ENCODE measurements around the gene FMN2.

FMN2 gene

DNA sequence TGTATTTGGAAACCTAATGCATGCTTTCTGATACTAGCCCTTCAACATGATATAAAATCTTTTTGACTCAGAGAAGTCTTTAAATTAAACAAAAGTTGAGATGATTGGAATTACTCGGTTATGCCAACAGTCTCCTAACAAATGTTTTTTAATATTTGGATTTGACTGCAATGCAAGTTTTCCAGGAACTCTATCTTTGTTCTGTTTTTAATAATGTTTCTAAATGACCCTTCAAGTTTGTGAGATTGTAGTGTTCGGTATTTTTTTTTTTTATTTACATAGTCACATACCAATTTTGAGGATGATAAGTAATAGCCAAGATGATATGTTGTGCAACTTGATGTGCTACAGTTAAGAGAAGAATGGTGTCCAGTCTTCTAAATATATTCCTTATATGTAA lies 258.0 kb downstream of the FMN2 start:
- Histone ChIP-seq H3K9me2 (replicated peaks; ENCODE audit: insufficient read depth, low read length) (no peaks in the 10 kb centered on the region), H3K9me3 (ENCODE audit: insufficient read depth, low read length) (no peaks in the 10 kb centered on the region), H3K36me3 (ENCODE audit: low read length) (no peaks in the 10 kb centered on the region), H3K9ac (ENCODE audit: low read length) (no peak overlapping the region), H2AFZ (ENCODE audit: low read depth, low read length, severe bottlenecking) (no peak overlapping the region), H3K4me2 (ENCODE audit: low read depth, low read length, poor library complexity, severe bottlenecking) (no peak overlapping the region), H3F3A (ENCODE audit: insufficient read depth) (no peaks in the 10 kb centered on the region), H3K79me2 (ENCODE audit: insufficient read depth, low read length) (no peaks in the 10 kb centered on the region), H3K27ac (ENCODE audit: low read depth, low read length) (no peak overlapping the region), H3K27me3 (ENCODE audit: low read length) (no peaks in the 10 kb centered on the region), H4K20me1 (ENCODE audit: low read depth, low read length) (no peaks in the 10 kb centered on the region), H3K4me3 (ENCODE audit: insufficient read depth, low read length, poor library complexity, severe bottlenecking) (no peak overlapping the region)
- TF ChIP-seq, protein P1, sequence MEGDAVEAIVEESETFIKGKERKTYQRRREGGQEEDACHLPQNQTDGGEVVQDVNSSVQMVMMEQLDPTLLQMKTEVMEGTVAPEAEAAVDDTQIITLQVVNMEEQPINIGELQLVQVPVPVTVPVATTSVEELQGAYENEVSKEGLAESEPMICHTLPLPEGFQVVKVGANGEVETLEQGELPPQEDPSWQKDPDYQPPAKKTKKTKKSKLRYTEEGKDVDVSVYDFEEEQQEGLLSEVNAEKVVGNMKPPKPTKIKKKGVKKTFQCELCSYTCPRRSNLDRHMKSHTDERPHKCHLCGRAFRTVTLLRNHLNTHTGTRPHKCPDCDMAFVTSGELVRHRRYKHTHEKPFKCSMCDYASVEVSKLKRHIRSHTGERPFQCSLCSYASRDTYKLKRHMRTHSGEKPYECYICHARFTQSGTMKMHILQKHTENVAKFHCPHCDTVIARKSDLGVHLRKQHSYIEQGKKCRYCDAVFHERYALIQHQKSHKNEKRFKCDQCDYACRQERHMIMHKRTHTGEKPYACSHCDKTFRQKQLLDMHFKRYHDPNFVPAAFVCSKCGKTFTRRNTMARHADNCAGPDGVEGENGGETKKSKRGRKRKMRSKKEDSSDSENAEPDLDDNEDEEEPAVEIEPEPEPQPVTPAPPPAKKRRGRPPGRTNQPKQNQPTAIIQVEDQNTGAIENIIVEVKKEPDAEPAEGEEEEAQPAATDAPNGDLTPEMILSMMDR (IDR thresholded peaks at IDR 0.05; ENCODE audit: insufficient read depth, low read length, poor library complexity, severe bottlenecking): no peak
- TF ChIP-seq EZH2phosphoT487 (conservative IDR thresholded peaks at IDR 0.05; ENCODE audit: low read length): no peak

DNA sequence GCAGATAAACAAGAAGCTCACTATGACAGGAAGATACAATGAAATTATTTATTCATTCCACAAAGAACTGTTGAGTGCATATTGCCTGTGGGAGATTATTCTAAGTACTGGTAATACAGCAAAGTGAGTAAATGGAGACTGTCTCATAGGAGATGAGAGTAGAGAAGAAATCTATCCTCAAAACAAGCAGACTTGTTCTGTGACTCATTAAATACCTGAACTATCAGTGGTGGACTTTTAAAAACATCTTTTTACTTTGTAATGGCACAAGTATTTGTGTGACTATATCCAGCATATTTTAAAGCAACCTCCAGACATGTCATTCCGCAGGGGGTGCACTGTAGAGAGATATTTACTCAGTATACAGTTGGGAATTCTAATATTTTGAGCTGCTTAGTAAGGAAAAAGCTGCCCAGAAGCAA lies 259.2 kb downstream of the FMN2 start:
- no peak overlapping the region for H3K9ac ChIP-seq (ENCODE audit: low read length)
- H4K20me1 ChIP-seq (ENCODE audit: low read depth, low read length): no peaks in the 10 kb centered on the region
- H3F3A ChIP-seq (ENCODE audit: insufficient read depth): no peaks in the 10 kb centered on the region
- no peaks in the 10 kb centered on the region for H3K9me2 ChIP-seq (replicated peaks; ENCODE audit: insufficient read depth, low read length)
- H3K9me3 ChIP-seq (ENCODE audit: insufficient read depth, low read length): no peaks in the 10 kb centered on the region
- no peaks in the 10 kb centered on the region for H3K79me2 ChIP-seq (ENCODE audit: insufficient read depth, low read length)
- H3K27ac ChIP-seq (ENCODE audit: low read depth, low read length): no peak overlapping the region
- H3K36me3 ChIP-seq (ENCODE audit: low read length): no peaks in the 10 kb centered on the region
- no peaks in the 10 kb centered on the region for H3K27me3 ChIP-seq (ENCODE audit: low read length)
- H3K4me3 ChIP-seq (ENCODE audit: insufficient read depth, low read length, poor library complexity, severe bottlenecking): no peak overlapping the region
- no peak overlapping the region for H3K4me2 ChIP-seq (ENCODE audit: low read depth, low read length, poor library complexity, severe bottlenecking)
- no peak for TF ChIP-seq EZH2phosphoT487 (conservative IDR thresholded peaks at IDR 0.05; ENCODE audit: low read length)
- TF ChIP-seq, protein P1 (IDR thresholded peaks at IDR 0.05; ENCODE audit: insufficient read depth, low read length, poor library complexity, severe bottlenecking): no peak
- H2AFZ ChIP-seq (ENCODE audit: low read depth, low read length, severe bottlenecking): no peak overlapping the region

DNA sequence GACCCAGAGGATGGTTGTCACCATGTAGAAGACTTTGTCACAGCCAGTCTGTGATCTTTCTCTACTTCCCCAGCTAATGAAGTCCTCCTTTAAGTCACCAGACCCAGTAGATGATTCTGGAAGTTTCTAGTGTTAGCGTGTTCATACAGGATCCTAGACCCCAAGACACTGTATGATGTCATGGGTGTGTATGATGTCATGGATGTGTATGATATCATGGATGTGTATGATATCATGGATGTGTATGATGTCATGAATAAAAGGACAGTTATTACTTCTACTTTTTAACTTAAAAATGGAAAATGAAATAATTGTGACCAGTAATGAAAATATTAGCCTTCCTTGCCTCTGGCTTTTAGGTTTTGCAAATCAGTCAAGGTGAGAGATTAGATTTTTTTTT lies 260.0 kb downstream of the FMN2 start:
- no peaks in the 10 kb centered on the region for H4K20me1 ChIP-seq (ENCODE audit: low read depth, low read length)
- no peak overlapping the region for H3K4me2 ChIP-seq (ENCODE audit: low read depth, low read length, poor library complexity, severe bottlenecking)
- no peaks in the 10 kb centered on the region for H3K9me2 ChIP-seq (replicated peaks; ENCODE audit: insufficient read depth, low read length)
- H3K27ac ChIP-seq (ENCODE audit: low read depth, low read length): no peak overlapping the region
- no peak overlapping the region for H3K9ac ChIP-seq (ENCODE audit: low read length)
- H2AFZ ChIP-seq (ENCODE audit: low read depth, low read length, severe bottlenecking): no peak overlapping the region
- H3K9me3 ChIP-seq (ENCODE audit: insufficient read depth, low read length): no peaks in the 10 kb centered on the region
- no peak overlapping the region for H3K4me3 ChIP-seq (ENCODE audit: insufficient read depth, low read length, poor library complexity, severe bottlenecking)
- H3K79me2 ChIP-seq (ENCODE audit: insufficient read depth, low read length): no peaks in the 10 kb centered on the region
- H3K36me3 ChIP-seq (ENCODE audit: low read length): no peaks in the 10 kb centered on the region
- no peaks in the 10 kb centered on the region for H3F3A ChIP-seq (ENCODE audit: insufficient read depth)
- TF ChIP-seq, protein P1 (IDR thresholded peaks at IDR 0.05; ENCODE audit: insufficient read depth, low read length, poor library complexity, severe bottlenecking): no peak
- no peak for TF ChIP-seq EZH2phosphoT487 (conservative IDR thresholded peaks at IDR 0.05; ENCODE audit: low read length)
- H3K27me3 ChIP-seq (ENCODE audit: low read length): no peaks in the 10 kb centered on the region

Data from SU-DHL-6 (cell line).